Astrocyte of the cerebellum (primary cell): Measurements from ENCODE around the gene PRKAR2A.
"Not testable (repeated sequence)": the region's sequence is repeated elsewhere in the genome, so short reads cannot be mapped to it uniquely, and the experiment has no call there.

Experiments
- DNase-seq: peaks from one replicate; pipeline ENCODE4 v3.0.0-alpha.2; 2011; ENCODE audit warnings: low read depth
- H3K4me3 ChIP-seq: 2 replicates; pipeline ENCODE4 v1.5.1; 2011; ENCODE audit warnings: mild to moderate bottlenecking, low read depth, low read length, moderate library complexity
- in situ Hi-C: cut with HindIII; loops from 2 replicates; pipeline ENCODE4 v1.10.0; 2017; ENCODE audit warnings: low sequenced_read_pairs
- TF ChIP-seq, protein P1 (sequence below): IDR thresholded peaks from 2 replicates; pipeline ENCODE4 v1.5.1; 2012; ENCODE audit warnings: low read length, low read depth, moderate library complexity, mild to moderate bottlenecking; ENCODE audit errors: missing control alignments

PRKAR2A gene

DNA sequence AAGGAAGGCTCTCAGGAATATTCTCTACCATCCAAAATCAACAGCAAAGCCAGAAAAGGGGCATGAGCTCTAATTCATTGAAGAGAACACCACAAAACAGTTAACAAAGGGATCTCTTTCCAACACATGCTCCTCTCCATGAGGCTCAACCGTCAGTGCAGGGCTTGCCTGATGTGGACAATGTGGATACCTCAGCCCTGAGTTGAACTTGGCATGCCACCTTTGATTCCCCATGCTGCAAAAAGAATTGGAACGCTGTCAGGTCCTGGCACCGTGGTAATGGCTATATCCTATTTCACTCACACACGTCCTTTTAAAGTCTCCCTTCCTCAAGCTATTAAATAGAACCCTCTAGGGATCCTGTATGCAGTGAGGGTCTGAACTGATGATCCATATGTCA, 100.0 kb downstream of the PRKAR2A start:
- DNase-seq, result no peak
- TF ChIP-seq, protein P1, sequence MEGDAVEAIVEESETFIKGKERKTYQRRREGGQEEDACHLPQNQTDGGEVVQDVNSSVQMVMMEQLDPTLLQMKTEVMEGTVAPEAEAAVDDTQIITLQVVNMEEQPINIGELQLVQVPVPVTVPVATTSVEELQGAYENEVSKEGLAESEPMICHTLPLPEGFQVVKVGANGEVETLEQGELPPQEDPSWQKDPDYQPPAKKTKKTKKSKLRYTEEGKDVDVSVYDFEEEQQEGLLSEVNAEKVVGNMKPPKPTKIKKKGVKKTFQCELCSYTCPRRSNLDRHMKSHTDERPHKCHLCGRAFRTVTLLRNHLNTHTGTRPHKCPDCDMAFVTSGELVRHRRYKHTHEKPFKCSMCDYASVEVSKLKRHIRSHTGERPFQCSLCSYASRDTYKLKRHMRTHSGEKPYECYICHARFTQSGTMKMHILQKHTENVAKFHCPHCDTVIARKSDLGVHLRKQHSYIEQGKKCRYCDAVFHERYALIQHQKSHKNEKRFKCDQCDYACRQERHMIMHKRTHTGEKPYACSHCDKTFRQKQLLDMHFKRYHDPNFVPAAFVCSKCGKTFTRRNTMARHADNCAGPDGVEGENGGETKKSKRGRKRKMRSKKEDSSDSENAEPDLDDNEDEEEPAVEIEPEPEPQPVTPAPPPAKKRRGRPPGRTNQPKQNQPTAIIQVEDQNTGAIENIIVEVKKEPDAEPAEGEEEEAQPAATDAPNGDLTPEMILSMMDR, result no peak
- in situ Hi-C loops, result no loop called here
- H3K4me3 ChIP-seq, result no peak overlapping the region

DNA sequence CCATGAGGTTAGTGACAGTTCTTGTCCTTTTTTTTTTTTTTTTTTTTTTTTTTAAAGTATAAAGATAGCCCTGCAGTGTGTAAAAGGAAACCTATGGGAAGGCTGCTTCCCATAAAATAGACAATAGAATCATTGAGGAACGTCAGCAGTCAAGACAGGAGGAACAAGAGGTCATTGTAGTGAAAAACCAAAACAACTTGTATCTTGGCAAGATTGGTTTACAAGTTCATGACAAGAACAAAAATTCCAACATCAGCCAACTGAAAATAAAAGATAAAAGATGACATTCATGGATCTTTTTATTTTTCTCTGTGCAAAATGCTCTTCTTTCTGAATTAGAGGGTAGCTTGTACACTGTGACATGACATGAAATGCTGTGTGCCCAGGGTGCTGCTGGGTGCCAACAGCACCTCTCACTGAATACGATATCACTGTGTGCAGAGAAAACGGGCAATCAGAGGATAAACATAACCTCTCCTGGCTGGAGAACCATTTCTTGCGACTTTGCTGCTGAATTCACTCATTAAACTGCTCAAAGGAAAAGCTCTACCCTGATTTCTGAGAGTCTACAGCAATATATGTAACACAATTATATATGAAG, 100.6 kb downstream of the PRKAR2A start:
- no peak for DNase-seq
- TF ChIP-seq, protein P1, result no peak
- in situ Hi-C loops, result no loop called here
- H3K4me3 ChIP-seq, result no peak overlapping the region

DNA sequence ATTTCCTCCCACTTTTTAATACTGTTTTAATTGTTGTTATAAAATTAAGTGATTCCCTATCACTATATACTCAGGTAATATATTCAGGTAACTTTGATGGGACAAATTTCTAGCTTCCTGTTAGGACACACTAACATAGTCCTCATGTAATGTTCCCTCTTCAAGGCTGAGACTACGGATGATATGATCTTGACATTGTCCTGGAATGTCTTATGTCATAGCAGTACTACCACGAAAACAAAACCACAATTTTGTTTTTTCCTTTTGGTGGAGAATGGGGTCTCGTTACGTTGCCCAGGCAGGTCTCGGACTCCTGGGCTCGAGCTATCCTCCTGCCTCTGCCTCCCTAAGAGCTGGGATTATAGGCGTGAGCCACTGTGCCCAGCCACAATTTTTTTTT, 103.9 kb downstream of the PRKAR2A start:
- TF ChIP-seq, protein P1, result no peak
- in situ Hi-C loops, result no loop called here
- no peak overlapping the region for H3K4me3 ChIP-seq
- no peak for DNase-seq

DNA sequence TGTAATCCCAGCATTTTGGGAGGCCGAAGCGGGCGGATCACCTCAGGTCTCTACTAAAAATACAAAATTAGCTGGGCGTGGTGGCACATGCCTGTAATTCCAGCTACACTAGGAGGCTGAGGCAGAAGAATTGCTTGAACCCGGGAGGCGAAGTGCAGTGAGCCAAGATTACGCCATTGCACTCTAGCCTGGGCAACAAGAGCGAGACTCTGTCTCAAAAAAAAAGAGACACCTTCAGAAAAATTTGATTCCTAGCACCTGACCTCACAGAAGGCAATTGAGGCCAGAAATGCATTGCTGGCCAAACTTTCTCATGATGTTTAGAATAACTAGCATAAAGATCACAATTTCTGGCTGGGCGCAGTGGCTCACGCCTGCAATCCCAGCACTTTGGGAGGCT, 106.4 kb downstream of the PRKAR2A start:
- DNase-seq, H3K4me3 ChIP-seq, in situ Hi-C loops: not testable (repeated sequence)

DNA sequence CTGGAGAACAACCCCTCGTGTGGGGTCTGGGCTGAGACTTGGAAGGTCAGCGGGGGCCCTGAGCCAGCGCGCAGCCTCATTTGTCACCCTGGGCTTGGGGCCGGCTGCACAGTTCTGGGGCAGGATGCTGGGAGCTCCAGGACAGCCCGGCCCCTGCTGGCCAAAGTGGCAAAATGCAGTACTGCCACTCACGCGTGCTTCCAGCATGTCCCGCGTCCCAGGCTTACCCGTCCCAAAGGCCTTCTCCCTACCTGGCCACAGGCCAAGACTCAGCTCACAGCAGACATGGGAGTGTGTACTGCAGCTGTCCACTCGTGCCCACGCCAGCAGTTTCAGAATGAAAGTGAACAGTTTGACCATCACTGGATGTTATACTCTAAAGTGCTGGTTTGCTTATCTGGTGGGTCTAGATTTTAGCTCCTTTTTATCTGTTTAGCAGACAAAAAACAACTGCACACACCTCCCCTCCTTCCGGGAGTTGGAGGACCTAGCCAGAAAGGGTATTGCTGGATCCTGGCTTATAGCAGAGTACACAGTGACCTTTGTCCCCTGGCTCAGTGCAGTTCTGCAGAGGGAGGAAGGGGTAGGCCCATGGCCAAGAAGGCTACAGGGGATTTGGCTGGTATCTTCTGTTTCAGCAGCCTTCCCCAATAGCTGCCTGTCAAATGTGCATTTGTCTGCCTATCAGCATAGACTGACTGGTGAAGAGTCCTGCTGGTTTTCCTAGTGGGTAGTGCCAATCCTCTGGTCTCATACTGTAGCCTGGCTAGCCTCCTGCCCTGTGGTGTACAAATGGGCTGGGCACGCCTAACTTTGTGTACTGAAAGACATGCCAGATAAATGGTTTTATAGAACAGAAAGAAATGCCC, 107.5 kb downstream of the PRKAR2A start:
- H3K4me3 ChIP-seq, result no peak overlapping the region
- DNase-seq, result peak; percentile 37
- TF ChIP-seq, protein P1, result peak; percentile 88
- in situ Hi-C loops, result no loop called here

DNA sequence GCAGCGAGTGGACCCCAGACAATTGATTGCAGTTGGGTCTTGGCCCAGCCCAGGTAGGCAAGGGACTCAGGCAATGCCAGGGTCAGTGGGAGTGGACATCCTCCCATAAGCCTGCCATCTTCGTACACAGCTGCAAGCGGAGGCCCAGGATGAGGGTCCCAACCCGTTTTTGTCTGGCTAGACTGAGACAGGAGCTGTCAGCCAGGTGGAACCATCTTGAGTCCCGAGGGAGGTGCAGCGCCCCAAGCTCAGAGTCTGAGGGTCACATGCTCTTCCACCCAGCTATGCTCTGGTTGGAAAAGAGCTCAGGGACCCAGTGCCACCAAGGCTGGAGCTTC, 108.1 kb downstream of the PRKAR2A start:
- H3K4me3 ChIP-seq, result no peak overlapping the region
- in situ Hi-C loops, result no loop called here
- no peak for DNase-seq
- TF ChIP-seq, protein P1, result no peak

DNA sequence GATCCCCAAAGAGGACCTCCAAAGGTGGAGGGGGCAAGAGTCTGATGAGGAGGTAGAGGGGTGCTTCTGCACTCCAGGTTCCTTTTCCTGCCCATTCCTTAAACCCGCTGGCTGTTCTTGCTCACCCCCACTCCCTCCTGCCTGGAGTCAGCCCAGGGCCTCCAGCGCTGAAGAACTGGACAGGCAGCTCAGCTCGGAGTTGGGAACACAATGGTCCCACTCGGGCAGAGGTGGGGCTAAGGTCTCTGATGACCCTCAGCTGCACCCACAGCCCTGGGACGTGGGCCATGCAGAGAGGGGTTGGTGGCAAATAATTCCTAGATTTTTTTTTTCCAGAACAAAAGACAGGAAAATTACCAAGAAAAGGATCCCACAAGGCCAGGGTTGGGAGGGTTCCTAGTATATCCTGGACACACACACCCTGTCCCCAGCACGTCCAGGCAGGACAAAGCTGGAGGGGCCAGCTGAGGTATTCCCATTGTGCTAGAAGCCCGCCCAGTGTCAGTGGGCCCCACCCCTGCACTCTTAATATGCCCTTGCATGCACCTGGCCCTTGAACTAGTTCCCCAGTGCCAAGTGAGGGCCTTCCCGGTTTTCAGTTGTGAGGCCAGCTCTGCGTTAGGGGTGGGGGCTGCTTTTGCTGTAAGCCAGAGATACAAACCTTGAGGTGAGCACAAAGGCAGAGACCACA, 108.6 kb downstream of the PRKAR2A start:
- in situ Hi-C loops, result no loop called here

More for the DNA sequence above, 108.6 kb downstream of the PRKAR2A start:
- TF ChIP-seq, protein P1, result no peak
- DNase-seq, result no peak
- H3K4me3 ChIP-seq, result no peak overlapping the region
